Testis (tissue), 2 donors: Measurements from ENCODE around the gene TESMIN.

Source experiments
- CTCF ChIP-seq, 3 experiments: fragments of 450-650 bp in 2 of 3; fragments of 200-600 bp in 1 of 3; sonication (generic) in 1 of 3; IDR thresholded peaks; one replicate each; pipeline ENCODE4 v1.5.1; 2016 to 2019; ENCODE audit warnings: antibody characterized with exemption in 3 of 3, mild to moderate bottlenecking in 2 of 3, moderate library complexity in 1 of 3
- POLR2A ChIP-seq: fragments of 450-650 bp; IDR thresholded peaks from one replicate; pipeline ENCODE4 v1.6.1; 2017; ENCODE audit warnings: antibody characterized with exemption, mild to moderate bottlenecking, moderate library complexity

- TF ChIP-seq POLR2A: no peak
- no peak for TF ChIP-seq CTCF (IDR thresholded peaks at IDR 0.05)
These were observed 65.5 kb downstream of the TESMIN start for GRCh38 chr11:68685656-68686380.
